Calu3 (cell line): ENCODE data around the gene SPOCK1. TPM values are rescaled to one million over a fixed set of nuclear protein-coding genes. Genes with fewer than 3 reads are reported as not detected.

Experiments used
- BruUV-seq: library from RNA; stranded (reverse); fragments of 400-500 nt; replicated peaks from 2 replicates; lab custom pipeline; 2021; lab: Mats Ljungman, UMichigan
- CTCF ChIA-PET: fragments of 300-600 bp; sonication (Branson Sonifier 250); formaldehyde crosslinking; loops from one replicate; lab custom pipeline; 2022; ENCODE audit warnings: antibody characterized with exemption; lab: Charles Lee
- DNase-seq: peaks from one replicate; pipeline ENCODE4 v3.0.0; 2022
- H3K27ac Mint-ChIP-seq: one replicate; pipeline ENCODE4 v1.8.0; 2022; ENCODE audit warnings: mixed read lengths; ENCODE audit not compliant: unreplicated experiment
- H3K27me3 Mint-ChIP-seq: one replicate; pipeline ENCODE4 v1.8.0; 2022; ENCODE audit warnings: mixed read lengths; ENCODE audit not compliant: unreplicated experiment
- H3K36me3 Mint-ChIP-seq: one replicate; pipeline ENCODE4 v1.8.0; 2022; ENCODE audit warnings: mild to moderate bottlenecking, moderate library complexity, mixed read lengths; ENCODE audit not compliant: insufficient read depth, unreplicated experiment
- H3K4me1 Mint-ChIP-seq: one replicate; pipeline ENCODE4 v1.8.0; 2022; ENCODE audit warnings: mild to moderate bottlenecking, low read depth, mixed read lengths; ENCODE audit not compliant: unreplicated experiment
- H3K4me3 Mint-ChIP-seq: one replicate; pipeline ENCODE4 v1.8.0; 2022; ENCODE audit warnings: mild to moderate bottlenecking, low read depth, moderate library complexity, mixed read lengths; ENCODE audit not compliant: unreplicated experiment
- H3K9me3 Mint-ChIP-seq: one replicate; pipeline ENCODE4 v1.8.0; 2022; ENCODE audit warnings: low read depth, mixed read lengths; ENCODE audit not compliant: unreplicated experiment
- CTCF ChIP-seq: fragments of 200-600 bp; IDR thresholded peaks from one replicate; pipeline ENCODE4 v1.8.0; 2022; ENCODE audit warnings: antibody characterized with exemption; ENCODE audit not compliant: unreplicated experiment
- intact Hi-C: fragments of 100-400 bp; cut with micrococcal nuclease; formaldehyde crosslinking; loops from one replicate; pipeline ENCODE4 v1.10.0; 2022; ENCODE audit not compliant: unreplicated experiment
- total RNA-seq: library from RNA; stranded (reverse); gene quantifications from 2 replicates; pipeline ENCODE4 v1.2.3, GENCODE V29; 2022

Gene SPOCK1
- total RNA-seq, 1 experiment from 2014 or later: 3.2 TPM

- no peaks in the 10 kb centered on the region for H3K27me3 Mint-ChIP-seq
- no peak overlapping the region for H3K27ac Mint-ChIP-seq
- no TSS peak for BruUV-seq
- no peak overlapping the region for H3K4me3 Mint-ChIP-seq
- peaks cover 8% of the 10 kb centered on the region for H3K4me1 Mint-ChIP-seq
- H3K36me3 Mint-ChIP-seq: no peaks in the 10 kb centered on the region
- CTCF ChIA-PET: interaction anchor here (0.6 to 0.7 kb wide), 3 partner anchors 9 to 884 kb away, joined by 3 to 4 read pairs (median 3); no protein-coding TSS in a partner anchor
- H3K9me3 Mint-ChIP-seq: no peaks in the 10 kb centered on the region
- DNase-seq: no peak
- intact Hi-C loops: no loop called here
- no peak for TF ChIP-seq CTCF
Measured at GRCh38 chr5:137024044-137024443, 475.1 kb downstream of the SPOCK1 start.

GRCh38 chr5:137023371-137023770 is 475.8 kb downstream of the SPOCK1 start:
- Mint-ChIP-seq H3K27me3 (no peaks in the 10 kb centered on the region), H3K9me3 (no peaks in the 10 kb centered on the region), H3K4me3 (no peak overlapping the region), H3K4me1 (peaks cover 8% of the 10 kb centered on the region), H3K27ac (no peak overlapping the region), H3K36me3 (no peaks in the 10 kb centered on the region)
- no peak for DNase-seq
- TF ChIP-seq CTCF: no peak
- CTCF ChIA-PET: no interaction called here
- intact Hi-C loops: no loop called here
- BruUV-seq: no TSS peak

DNA sequence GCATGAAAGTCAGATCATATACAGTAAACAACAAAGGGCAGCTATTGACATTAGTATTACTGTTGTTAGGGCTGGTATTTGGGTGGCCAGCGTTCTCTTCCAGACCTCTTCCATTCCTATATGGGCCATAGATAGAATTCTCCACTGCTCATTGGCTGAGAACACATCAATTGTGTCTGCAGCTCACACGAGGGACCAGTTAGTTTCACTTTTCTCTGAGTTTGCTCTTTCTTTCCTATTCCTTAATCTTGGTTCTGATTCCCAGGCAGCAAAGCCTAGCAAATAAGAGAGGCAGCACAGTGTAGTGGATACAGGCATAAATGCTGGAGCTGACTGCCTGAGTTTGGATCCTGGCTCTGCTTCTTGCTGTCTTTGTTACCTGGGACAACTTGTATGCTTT is 476.4 kb downstream of the SPOCK1 start:
- no peak overlapping the region for H3K27ac Mint-ChIP-seq
- CTCF ChIA-PET: no interaction called here
- TF ChIP-seq CTCF: no peak
- H3K9me3 Mint-ChIP-seq: no peaks in the 10 kb centered on the region
- no TSS peak for BruUV-seq
- no peak for DNase-seq
- H3K4me3 Mint-ChIP-seq: no peak overlapping the region
- peaks cover 8% of the 10 kb centered on the region for H3K4me1 Mint-ChIP-seq
- H3K27me3 Mint-ChIP-seq: no peaks in the 10 kb centered on the region
- H3K36me3 Mint-ChIP-seq: no peaks in the 10 kb centered on the region
- intact Hi-C loops: no loop called here

- TF ChIP-seq CTCF: no peak
- DNase-seq: no peak
- BruUV-seq: no TSS peak
- H3K9me3 Mint-ChIP-seq: no peaks in the 10 kb centered on the region
- CTCF ChIA-PET: no interaction called here
- peaks cover 8% of the 10 kb centered on the region for H3K4me1 Mint-ChIP-seq
- H3K27me3 Mint-ChIP-seq: no peaks in the 10 kb centered on the region
- no peaks in the 10 kb centered on the region for H3K36me3 Mint-ChIP-seq
- intact Hi-C loops: no loop called here
- H3K4me3 Mint-ChIP-seq: no peak overlapping the region
- no peak overlapping the region for H3K27ac Mint-ChIP-seq
Measured at GRCh38 chr5:137022043-137022442, 477.1 kb downstream of the SPOCK1 start.
